Adipose tissue (tissue), 3 donors: Measurements from ENCODE around the gene TET3. TPM values are rescaled to one million over a fixed set of nuclear protein-coding genes. Genes with fewer than 3 reads are reported as not detected.

Experiments
- H3K27ac ChIP-seq: one replicate; pipeline ENCODE4 v1.5.1; 2013; ENCODE audit warnings: low read depth, low read length
- WGBS, 3 donors: extraction: QIAGEN DNeasy Blood & Tissue Kit; methylation state at CpG; one replicate each; pipeline ENCODE4 v1.1.7; 2013; 5-methylcytosine and 5-hydroxymethylcytosine counted together
- polyA plus RNA-seq, 3 donors: library from polyadenylated mRNA; stranded (reverse); fragments of 200-250 nt; gene quantifications; one replicate each; pipeline ENCODE4 v1.2.3, GENCODE V29; 2013
- donor health status: healthy with polysubstance abuse.
- donor health status: Bipolar disorder and iron deficiency.
- donor health status: healthy.

The TET3 gene
- polyA plus RNA-seq, 3 donors, result 1.5 to 2.3 (median 2.0) TPM

- 30 to 52% (median 42%) methylated on average over 10 of the region's 10 CpGs for WGBS, 3 donors
- H3K27ac ChIP-seq, result no peak overlapping the region
Observed at GRCh38 chr2:73999881-74000597, 15.3 kb downstream of the TET3 start.

GRCh38 chr2:74000666-74001065, 16.0 kb downstream of the TET3 start:
- 55 to 74% (median 69%) methylated on average over 5 of the region's 5 CpGs for WGBS, 3 donors
- no peak overlapping the region for H3K27ac ChIP-seq

GRCh38 chr2:74001121-74001520, 16.4 kb downstream of the TET3 start:
- H3K27ac ChIP-seq, result no peak overlapping the region
- WGBS, 3 donors, result 87 to 90% (median 89%) methylated on average over 4 of the region's 4 CpGs

GRCh38 chr2:74001781-74002504, 17.2 kb downstream of the TET3 start:
- WGBS, 3 donors, result 12 to 13% (median 12%) methylated on average over 24 of the region's 24 CpGs
- H3K27ac ChIP-seq, result no peak overlapping the region

DNA sequence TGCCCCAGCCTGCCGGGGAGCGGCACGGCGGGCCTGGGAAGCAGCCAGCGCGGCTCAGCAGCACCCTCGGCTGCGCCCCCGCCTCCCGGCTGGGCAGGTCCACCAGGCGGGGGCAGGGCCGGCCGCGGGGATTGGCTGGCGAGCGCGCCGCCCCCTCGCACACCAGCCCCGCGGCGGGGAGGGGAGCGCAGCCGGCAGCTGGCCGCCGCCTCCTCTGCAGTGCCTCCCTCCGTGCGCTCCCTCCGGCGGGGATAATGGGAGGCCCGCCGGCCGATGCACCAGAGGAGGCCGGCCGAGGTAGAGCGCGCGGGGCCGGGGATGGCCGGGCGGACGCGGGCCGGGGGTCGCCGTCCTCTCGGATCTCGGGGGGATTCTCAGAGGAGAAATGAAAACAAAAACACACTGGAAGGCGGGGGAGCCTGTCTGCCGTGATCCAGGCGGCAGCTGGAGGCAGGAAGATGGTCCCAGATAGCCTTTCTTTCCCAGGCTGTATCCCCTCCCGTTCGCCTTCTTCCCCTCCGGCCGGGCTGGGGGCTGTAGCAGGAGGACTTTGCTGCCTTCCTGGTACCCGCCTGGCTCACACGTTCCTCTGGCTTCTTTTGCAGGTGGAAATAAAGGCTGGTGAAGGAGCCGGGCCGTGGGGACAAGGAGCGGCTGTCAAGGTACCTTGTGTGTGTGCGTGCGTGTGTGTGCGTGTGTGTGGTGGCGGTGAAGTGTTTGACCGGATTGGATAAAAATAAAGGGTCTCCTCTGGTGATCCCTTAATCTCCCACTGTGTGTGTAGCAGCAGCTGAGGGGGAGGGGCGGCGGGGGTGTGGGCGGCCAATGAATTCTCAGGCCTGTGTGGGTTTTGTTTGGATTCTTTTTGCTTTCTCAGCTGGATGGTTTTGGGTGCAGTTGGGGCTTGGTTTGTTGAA, 18.1 kb downstream of the TET3 start:
- WGBS, 3 donors, result 1 to 6% (median 6%) methylated on average over 57 to 68 of the region's 68 CpGs
- no peak overlapping the region for H3K27ac ChIP-seq

GRCh38 chr2:74003494-74004211, 18.9 kb downstream of the TET3 start:
- no peak overlapping the region for H3K27ac ChIP-seq
- 51 to 58% (median 55%) methylated on average over 11 to 16 of the region's 16 CpGs for WGBS, 3 donors

- H3K27ac ChIP-seq, result no peak overlapping the region
- WGBS, 3 donors, result 82 to 89% (median 84%) methylated on average over 17 to 18 of the region's 18 CpGs
Observed at GRCh38 chr2:74004212-74005182, 19.8 kb downstream of the TET3 start.

DNA sequence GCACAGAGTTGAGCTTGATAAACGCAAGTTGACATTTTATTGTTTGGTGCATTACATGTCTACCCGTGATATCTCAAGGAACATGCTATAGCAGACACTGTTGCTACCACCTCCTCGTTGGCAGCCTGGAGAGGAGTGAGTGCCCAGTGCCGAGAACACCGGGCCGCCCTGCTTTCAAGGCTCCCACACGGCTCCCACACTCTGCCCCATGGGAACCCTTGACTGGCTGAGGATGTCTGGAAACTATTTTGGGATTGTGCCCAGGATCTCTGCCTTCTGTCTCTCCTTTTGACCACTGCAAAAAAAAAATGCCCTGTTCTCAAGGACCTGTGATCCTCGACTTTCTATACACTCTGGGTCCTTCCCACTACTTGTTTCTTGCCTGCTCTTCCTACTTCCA, 21.1 kb downstream of the TET3 start:
- H3K27ac ChIP-seq, result no peak overlapping the region
- WGBS, 3 donors, result 65 to 73% (median 72%) methylated on average over 8 of the region's 8 CpGs

GRCh38 chr2:74006459-74006858, 21.7 kb downstream of the TET3 start:
- 44 to 71% (median 46%) methylated on average over 7 of the region's 7 CpGs for WGBS, 3 donors

DNA sequence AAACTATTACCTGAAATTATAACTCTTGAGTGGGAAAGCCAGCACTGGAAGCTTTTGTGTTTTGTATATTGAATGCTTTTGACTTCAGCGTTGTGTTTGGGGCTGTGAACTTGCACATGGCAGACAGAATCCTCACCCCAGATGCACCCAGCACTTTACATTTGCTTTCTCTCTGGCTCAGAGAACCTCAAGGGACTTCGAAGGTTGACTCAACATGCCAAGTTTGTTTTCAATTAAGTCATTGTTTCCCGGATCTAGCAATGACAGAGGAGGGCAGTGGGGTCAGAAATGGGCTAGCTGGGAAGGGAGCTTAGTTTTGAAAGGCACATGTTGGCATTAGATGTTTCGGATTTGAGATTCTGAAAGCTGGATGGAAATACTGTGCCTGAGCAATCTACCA, 22.4 kb downstream of the TET3 start:
- 61 to 71% (median 67%) methylated on average over 4 of the region's 4 CpGs for WGBS, 3 donors
- no peak overlapping the region for H3K27ac ChIP-seq

More at GRCh38 chr2:74006459-74006858, 21.7 kb downstream of the TET3 start:
- no peak overlapping the region for H3K27ac ChIP-seq

DNA sequence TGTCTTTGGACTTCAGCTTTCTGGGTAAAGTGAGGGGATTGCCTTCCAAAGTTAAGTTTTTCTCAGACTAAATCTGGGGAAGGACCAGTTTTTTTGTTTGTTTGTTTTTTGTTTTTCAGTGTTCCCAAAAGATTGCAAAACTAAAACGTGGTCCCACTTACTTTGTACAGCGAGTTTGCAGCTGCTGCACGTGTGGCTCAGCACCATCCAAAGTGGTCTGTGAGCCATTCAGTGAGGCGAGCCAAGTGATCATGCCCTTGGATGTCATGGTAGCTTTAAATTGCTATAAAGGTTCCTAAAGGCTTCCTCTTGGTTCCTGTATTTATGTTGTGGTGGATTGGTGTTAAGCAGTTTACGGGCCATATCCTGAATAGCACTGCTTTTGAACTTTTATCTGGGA, 23.0 kb downstream of the TET3 start:
- H3K27ac ChIP-seq, result no peak overlapping the region
- WGBS, 3 donors, result 85 to 94% (median 89%) methylated on average over 5 of the region's 5 CpGs

GRCh38 chr2:74008761-74009395, 24.2 kb downstream of the TET3 start:
- H3K27ac ChIP-seq, result no peak overlapping the region
- 61 to 78% (median 61%) methylated on average over 8 of the region's 8 CpGs for WGBS, 3 donors

GRCh38 chr2:74009577-74009976, 24.9 kb downstream of the TET3 start:
- no peak overlapping the region for H3K27ac ChIP-seq

DNA sequence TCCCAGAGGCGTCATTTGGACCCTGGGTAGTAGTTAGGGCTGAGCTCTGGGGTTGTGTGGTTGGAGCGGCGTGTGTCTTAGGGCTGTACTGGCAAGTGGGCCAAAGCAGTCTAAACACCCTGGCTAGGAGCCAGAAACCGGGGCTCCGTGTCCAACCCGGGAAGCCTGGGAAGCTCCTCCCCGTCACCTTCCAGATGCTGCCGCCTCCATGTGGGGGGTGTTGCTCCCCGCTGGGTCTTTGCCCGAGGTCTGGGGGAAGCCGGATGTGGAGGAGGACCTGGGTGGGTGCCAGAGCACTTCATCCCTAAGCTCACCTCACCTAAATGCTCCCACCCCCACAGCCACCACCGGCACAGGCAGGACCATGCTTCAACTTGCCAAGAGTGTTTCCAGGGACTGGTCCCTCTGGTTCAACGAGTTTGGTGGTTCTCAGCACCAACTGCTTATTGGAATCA, 25.4 kb downstream of the TET3 start:
- H3K27ac ChIP-seq, result no peak overlapping the region
- WGBS, 3 donors, result 16 to 60% (median 41%) methylated on average over 13 of the region's 13 CpGs

GRCh38 chr2:74011246-74011645, 26.5 kb downstream of the TET3 start:
- H3K27ac ChIP-seq, result no peak overlapping the region
- WGBS, 3 donors, result 91 to 94% (median 92%) methylated on average over 5 of the region's 5 CpGs

DNA sequence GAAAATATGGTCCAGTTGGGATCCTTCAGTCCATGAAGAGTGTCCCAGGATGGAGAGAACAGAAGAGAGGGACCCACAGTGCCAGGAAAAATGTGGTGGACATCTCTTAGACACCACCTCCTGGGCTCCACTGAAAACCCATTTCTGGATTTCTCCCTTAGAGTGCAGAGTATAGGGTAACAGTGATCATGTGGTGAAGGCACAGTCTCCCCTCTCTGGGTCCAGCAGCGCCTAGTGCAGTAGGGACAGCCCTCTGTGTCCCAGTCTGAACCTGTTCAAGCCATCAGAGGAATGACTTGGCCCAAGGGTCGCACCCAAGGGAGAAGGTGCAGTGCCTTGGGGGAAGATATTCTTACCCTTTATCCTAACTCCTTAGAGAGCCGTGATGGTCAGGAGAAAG, 30.1 kb downstream of the TET3 start:
- H3K27ac ChIP-seq, result no peak overlapping the region
- WGBS, 3 donors, result 96 to 98% (median 96%) methylated on average over 3 of the region's 3 CpGs

- H3K27ac ChIP-seq, result no peak overlapping the region
- WGBS, 3 donors, result 94 to 99% (median 97%) methylated on average over 3 of the region's 3 CpGs
Observed at GRCh38 chr2:74017223-74017622, 32.5 kb downstream of the TET3 start.
